Erythroblast (primary cell): Measurements from ENCODE around the gene IQCM.

Source experiments
- GATA1 ChIP-seq: IDR thresholded peaks from 2 replicates; pipeline ENCODE4 v1.6.1; 2011; ENCODE audit warnings: low read depth, mild to moderate bottlenecking, control low read depth, low read length, moderate library complexity
- POLR2A ChIP-seq: IDR thresholded peaks from 2 replicates; pipeline ENCODE4 v1.6.1; 2011; ENCODE audit warnings: mild to moderate bottlenecking, low read length

DNA sequence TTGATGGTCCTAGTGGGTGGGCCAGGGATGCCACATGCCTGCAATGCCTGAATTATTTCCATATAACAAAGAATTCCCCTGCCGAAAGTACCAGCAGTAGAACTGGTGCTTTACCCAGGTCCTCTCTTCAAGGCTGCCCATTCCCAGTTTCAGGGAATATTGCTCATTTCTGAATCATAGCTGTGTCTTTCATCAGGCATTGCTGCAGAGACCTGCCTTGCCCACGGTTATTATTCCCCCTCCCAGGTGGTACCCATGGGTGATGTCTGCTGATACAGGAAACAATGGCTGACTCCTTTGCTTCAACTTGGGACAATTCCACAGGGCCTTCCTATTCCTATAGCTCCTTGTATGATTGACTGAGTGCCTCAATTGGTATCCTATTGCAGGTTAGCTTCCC is 9.7 kb upstream of the IQCM start:
- TF ChIP-seq POLR2A (no peak), GATA1 (no peak)
